Neural cell (in vitro differentiated cells): ENCODE measurements around the gene DCAF5. TPM values are rescaled to one million over a fixed set of nuclear protein-coding genes. Genes with fewer than 3 reads are reported as not detected.

Experiments used
- H2AFZ ChIP-seq: fragments of 200-600, 300-800 bp; sonication (generic), shearing (Covaris generic); 2 replicates; pipeline ENCODE4 v1.6.0; 2014; ENCODE audit warnings: low read depth, mild to moderate bottlenecking, antibody characterized with exemption, low read length, moderate library complexity
- H3F3A ChIP-seq: fragments of 200-600 bp; shearing (Covaris generic); 2 replicates; pipeline ENCODE4 v1.6.1; 2016; ENCODE audit warnings: mild to moderate bottlenecking, moderate library complexity, mixed read lengths, antibody characterized with exemption, low read length; ENCODE audit not compliant: insufficient read depth, poor library complexity, severe bottlenecking
- H3K27ac ChIP-seq: fragments of 200-600, 300-800 bp; sonication (generic), shearing (Covaris generic); 2 replicates; pipeline ENCODE4 v1.5.1; 2014; ENCODE audit warnings: mild to moderate bottlenecking, low read length, moderate library complexity
- H3K27me3 ChIP-seq: fragments of 300-800, 200-600 bp; sonication (generic), shearing (Covaris generic); 2 replicates; pipeline ENCODE4 v1.6.0; 2014; ENCODE audit warnings: mild to moderate bottlenecking, low read depth, low read length, moderate library complexity; ENCODE audit not compliant: insufficient read depth
- H3K36me3 ChIP-seq: fragments of 300-800, 200-600 bp; sonication (generic), shearing (Covaris generic); 2 replicates; pipeline ENCODE4 v1.5.1; 2014; ENCODE audit warnings: mild to moderate bottlenecking, antibody characterized with exemption, low read length, moderate library complexity; ENCODE audit not compliant: insufficient read depth
- H3K4me2 ChIP-seq: fragments of 300-800, 200-600 bp; sonication (generic), shearing (Covaris generic); 2 replicates; pipeline ENCODE4 v1.6.0; 2014; ENCODE audit warnings: mild to moderate bottlenecking, low read length
- H3K4me3 ChIP-seq: fragments of 300-800, 200-600 bp; sonication (generic), shearing (Covaris generic); 2 replicates; pipeline ENCODE4 v1.5.1; 2014; ENCODE audit warnings: mild to moderate bottlenecking, low read length, moderate library complexity
- H3K79me2 ChIP-seq: fragments of 200-600 bp; shearing (Covaris generic); replicated peaks from 2 replicates; pipeline ENCODE4 v1.6.0; 2014; ENCODE audit warnings: mild to moderate bottlenecking, low read length, moderate library complexity; ENCODE audit not compliant: insufficient read depth
- H3K9ac ChIP-seq: fragments of 300-800, 200-600 bp; sonication (generic), shearing (Covaris generic); 2 replicates; pipeline ENCODE4 v1.6.1; 2016; ENCODE audit warnings: mild to moderate bottlenecking, low read length, mixed read lengths
- H3K9me2 ChIP-seq: fragments of 200-600 bp; shearing (Covaris generic); 2 replicates; pipeline ENCODE4 v1.6.1; 2016; ENCODE audit warnings: mild to moderate bottlenecking, low read length, mixed read lengths; ENCODE audit not compliant: insufficient read depth
- H3K9me3 ChIP-seq: fragments of 200-600, 300-800 bp; sonication (generic), shearing (Covaris generic); 2 replicates; pipeline ENCODE4 v1.6.1; 2016; ENCODE audit warnings: mild to moderate bottlenecking, mixed run types, low read length, moderate library complexity, mixed read lengths
- H4K20me1 ChIP-seq: fragments of 200-600 bp; shearing (Covaris generic); 2 replicates; pipeline ENCODE4 v1.6.1; 2016; ENCODE audit warnings: mild to moderate bottlenecking, mixed run types; ENCODE audit not compliant: insufficient read depth
- EP300 ChIP-seq: fragments of 450-650 bp; conservative IDR thresholded peaks from 2 replicates; pipeline ENCODE4 v1.6.1; 2014; ENCODE audit warnings: antibody characterized with exemption, mild to moderate bottlenecking, moderate library complexity; ENCODE audit not compliant: poor library complexity, severe bottlenecking
- EZH2 ChIP-seq: fragments of 200-600, 300-800 bp; shearing (Covaris generic), sonication (generic); IDR thresholded peaks from 2 replicates; pipeline ENCODE4 v1.6.1; 2014; ENCODE audit warnings: antibody characterized with exemption, low read length, borderline replicate concordance, mild to moderate bottlenecking; ENCODE audit not compliant: insufficient read depth, poor library complexity, severe bottlenecking
- MXI1 ChIP-seq: fragments of 450-650 bp; conservative IDR thresholded peaks from 2 replicates; pipeline ENCODE4 v1.6.1; 2014; ENCODE audit warnings: antibody characterized with exemption, mild to moderate bottlenecking; ENCODE audit not compliant: poor library complexity, severe bottlenecking
- POLR2AphosphoS5 ChIP-seq: IDR thresholded peaks from 2 replicates; pipeline ENCODE4 v1.6.1; 2012
- RAD21 ChIP-seq: fragments of 450-650 bp; conservative IDR thresholded peaks from 2 replicates; pipeline ENCODE4 v1.6.1; 2014; ENCODE audit warnings: antibody characterized with exemption, mild to moderate bottlenecking, moderate library complexity
- SMC3 ChIP-seq: fragments of 450-650 bp; conservative IDR thresholded peaks from 2 replicates; pipeline ENCODE4 v1.6.1; 2014; ENCODE audit warnings: antibody characterized with exemption, mild to moderate bottlenecking, moderate library complexity; ENCODE audit not compliant: poor library complexity
- TAF1 ChIP-seq: IDR thresholded peaks from 2 replicates; pipeline ENCODE4 v1.6.1; 2012; ENCODE audit warnings: low read depth
- polyA plus RNA-seq: library from polyadenylated mRNA; depleted of rRNA; stranded (reverse); fragments of >200 nt; gene quantifications from 2 replicates; pipeline ENCODE4 v1.2.3, GENCODE V29; 2014
- TF ChIP-seq, protein P1 (sequence below): fragments of 450-650 bp; IDR thresholded peaks from 2 replicates; pipeline ENCODE4 v1.5.1; 2014; ENCODE audit warnings: antibody characterized with exemption, mild to moderate bottlenecking, moderate library complexity; ENCODE audit not compliant: poor library complexity, severe bottlenecking
- TF ChIP-seq, protein P2 (sequence below): IDR thresholded peaks from 2 replicates; pipeline ENCODE4 v1.6.1; 2012; ENCODE audit warnings: borderline replicate concordance

DCAF5 gene
- polyA plus RNA-seq, 1 donor from 2014 or later, result 33.5 TPM

DNA sequence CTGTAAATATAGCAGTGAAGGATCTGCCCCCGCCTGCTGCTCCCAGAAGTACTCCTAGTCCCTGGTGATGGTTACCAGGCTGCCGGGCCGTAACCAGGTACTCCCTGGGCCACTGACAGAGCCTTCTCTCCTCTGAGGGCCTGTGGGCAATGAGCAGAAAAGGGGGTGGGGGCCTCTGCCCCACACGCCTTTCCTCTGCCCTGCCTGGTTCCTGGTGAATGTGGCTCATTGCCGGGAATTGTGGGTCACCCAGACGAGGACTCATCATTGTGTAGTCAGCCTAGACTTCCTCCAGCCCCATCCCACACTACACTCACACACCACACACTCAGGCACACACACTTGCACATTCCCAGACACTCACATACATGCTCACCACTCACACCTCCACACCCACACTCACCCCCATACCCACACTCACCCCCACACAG is 138.1 kb downstream of the DCAF5 start:
- H2AFZ ChIP-seq, result no peak overlapping the region
- H3K79me2 ChIP-seq, result no peaks in the 10 kb centered on the region
- no peak for TF ChIP-seq RAD21
- TF ChIP-seq SMC3, result no peak
- TF ChIP-seq, protein P1, sequence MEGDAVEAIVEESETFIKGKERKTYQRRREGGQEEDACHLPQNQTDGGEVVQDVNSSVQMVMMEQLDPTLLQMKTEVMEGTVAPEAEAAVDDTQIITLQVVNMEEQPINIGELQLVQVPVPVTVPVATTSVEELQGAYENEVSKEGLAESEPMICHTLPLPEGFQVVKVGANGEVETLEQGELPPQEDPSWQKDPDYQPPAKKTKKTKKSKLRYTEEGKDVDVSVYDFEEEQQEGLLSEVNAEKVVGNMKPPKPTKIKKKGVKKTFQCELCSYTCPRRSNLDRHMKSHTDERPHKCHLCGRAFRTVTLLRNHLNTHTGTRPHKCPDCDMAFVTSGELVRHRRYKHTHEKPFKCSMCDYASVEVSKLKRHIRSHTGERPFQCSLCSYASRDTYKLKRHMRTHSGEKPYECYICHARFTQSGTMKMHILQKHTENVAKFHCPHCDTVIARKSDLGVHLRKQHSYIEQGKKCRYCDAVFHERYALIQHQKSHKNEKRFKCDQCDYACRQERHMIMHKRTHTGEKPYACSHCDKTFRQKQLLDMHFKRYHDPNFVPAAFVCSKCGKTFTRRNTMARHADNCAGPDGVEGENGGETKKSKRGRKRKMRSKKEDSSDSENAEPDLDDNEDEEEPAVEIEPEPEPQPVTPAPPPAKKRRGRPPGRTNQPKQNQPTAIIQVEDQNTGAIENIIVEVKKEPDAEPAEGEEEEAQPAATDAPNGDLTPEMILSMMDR, result no peak
- TF ChIP-seq EZH2, result no peak
- no peak for TF ChIP-seq EP300
- no peak for TF ChIP-seq MXI1

DNA sequence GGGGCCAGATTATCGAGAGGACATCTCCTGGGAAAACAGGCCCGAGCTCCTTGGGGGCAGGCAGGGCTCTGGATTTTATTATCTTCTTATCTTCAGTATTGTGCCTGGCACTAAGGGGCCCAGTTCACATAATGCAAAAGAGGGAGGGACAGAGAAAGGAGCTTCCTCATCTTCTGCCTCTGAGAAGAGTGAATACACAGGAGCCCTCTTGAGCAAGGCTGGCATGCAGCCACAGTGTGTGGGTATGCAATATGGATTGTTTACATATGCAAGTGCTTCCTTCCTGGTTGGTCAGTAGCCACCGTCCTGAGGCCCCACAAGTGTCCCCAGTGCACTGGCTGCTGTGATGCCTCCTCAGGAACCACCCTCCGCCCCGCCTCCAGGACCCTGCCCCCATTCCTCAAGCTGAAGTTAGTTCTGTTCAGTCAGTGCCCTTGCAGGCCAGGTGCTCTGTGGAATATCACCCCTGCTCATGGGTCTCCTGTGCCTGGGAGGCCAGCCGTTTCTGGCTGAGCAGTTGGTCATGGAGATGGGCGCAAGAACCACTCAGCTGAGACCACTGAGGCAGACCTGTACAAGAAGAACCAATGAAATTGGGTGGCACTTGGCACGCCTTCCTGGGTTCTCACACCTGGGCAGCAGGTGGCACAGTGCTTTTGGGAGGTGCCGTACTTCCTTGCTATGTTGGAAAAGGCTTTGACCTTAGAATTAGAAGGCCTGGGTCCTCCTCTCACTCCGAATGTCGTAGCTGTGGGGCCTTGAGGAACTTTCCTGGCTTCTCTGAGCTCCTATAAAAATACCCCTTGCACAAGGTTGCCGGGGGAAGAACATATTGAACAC is 138.8 kb downstream of the DCAF5 start:
- no peak overlapping the region for H3K4me3 ChIP-seq
- H3F3A ChIP-seq, result no peaks in the 10 kb centered on the region
- no peaks in the 10 kb centered on the region for H3K79me2 ChIP-seq
- no peaks in the 10 kb centered on the region for H3K36me3 ChIP-seq
- no peaks in the 10 kb centered on the region for H3K27me3 ChIP-seq
- H3K27ac ChIP-seq, result no peak overlapping the region
- no peak overlapping the region for H3K9ac ChIP-seq
- H4K20me1 ChIP-seq, result no peaks in the 10 kb centered on the region
- TF ChIP-seq MXI1 (no peak), EP300 (no peak), TAF1 (no peak), RAD21 (no peak), SMC3 (no peak), POLR2AphosphoS5 (no peak), EZH2 (no peak)
- TF ChIP-seq, protein P2, sequence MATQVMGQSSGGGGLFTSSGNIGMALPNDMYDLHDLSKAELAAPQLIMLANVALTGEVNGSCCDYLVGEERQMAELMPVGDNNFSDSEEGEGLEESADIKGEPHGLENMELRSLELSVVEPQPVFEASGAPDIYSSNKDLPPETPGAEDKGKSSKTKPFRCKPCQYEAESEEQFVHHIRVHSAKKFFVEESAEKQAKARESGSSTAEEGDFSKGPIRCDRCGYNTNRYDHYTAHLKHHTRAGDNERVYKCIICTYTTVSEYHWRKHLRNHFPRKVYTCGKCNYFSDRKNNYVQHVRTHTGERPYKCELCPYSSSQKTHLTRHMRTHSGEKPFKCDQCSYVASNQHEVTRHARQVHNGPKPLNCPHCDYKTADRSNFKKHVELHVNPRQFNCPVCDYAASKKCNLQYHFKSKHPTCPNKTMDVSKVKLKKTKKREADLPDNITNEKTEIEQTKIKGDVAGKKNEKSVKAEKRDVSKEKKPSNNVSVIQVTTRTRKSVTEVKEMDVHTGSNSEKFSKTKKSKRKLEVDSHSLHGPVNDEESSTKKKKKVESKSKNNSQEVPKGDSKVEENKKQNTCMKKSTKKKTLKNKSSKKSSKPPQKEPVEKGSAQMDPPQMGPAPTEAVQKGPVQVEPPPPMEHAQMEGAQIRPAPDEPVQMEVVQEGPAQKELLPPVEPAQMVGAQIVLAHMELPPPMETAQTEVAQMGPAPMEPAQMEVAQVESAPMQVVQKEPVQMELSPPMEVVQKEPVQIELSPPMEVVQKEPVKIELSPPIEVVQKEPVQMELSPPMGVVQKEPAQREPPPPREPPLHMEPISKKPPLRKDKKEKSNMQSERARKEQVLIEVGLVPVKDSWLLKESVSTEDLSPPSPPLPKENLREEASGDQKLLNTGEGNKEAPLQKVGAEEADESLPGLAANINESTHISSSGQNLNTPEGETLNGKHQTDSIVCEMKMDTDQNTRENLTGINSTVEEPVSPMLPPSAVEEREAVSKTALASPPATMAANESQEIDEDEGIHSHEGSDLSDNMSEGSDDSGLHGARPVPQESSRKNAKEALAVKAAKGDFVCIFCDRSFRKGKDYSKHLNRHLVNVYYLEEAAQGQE, result no peak
- TF ChIP-seq, protein P1, result no peak
- no peak overlapping the region for H3K4me2 ChIP-seq
- H3K9me2 ChIP-seq, result no peaks in the 10 kb centered on the region
- no peaks in the 10 kb centered on the region for H3K9me3 ChIP-seq
- no peak overlapping the region for H2AFZ ChIP-seq

More for the DNA sequence above, 138.1 kb downstream of the DCAF5 start:
- no peak overlapping the region for H3K27ac ChIP-seq
- no peaks in the 10 kb centered on the region for H4K20me1 ChIP-seq
- H3K9ac ChIP-seq, result no peak overlapping the region
- H3K36me3 ChIP-seq, result no peaks in the 10 kb centered on the region
- H3F3A ChIP-seq, result no peaks in the 10 kb centered on the region
- no peaks in the 10 kb centered on the region for H3K9me2 ChIP-seq
- H3K4me3 ChIP-seq, result no peak overlapping the region
- H3K9me3 ChIP-seq, result no peaks in the 10 kb centered on the region
- H3K4me2 ChIP-seq, result no peak overlapping the region
- no peaks in the 10 kb centered on the region for H3K27me3 ChIP-seq
